Liver (tissue), 9 donors: Measurements from ENCODE around the gene RYR2. TPM values are rescaled to one million over a fixed set of nuclear protein-coding genes. Genes with fewer than 3 reads are reported as not detected.
"Not testable (repeated sequence)": the region's sequence is repeated elsewhere in the genome, so short reads cannot be mapped to it uniquely, and the experiment has no call there.

Experiments
- DNase-seq: peaks from one replicate; pipeline ENCODE4 v3.0.0-alpha.2; 2017; ENCODE audit warnings: low spot score
- H3K27ac ChIP-seq, 2 donors: one replicate each; pipeline ENCODE4 v1.7.0; 2013; ENCODE audit warnings: inconsistent platforms in 2 of 2, low read length in 2 of 2, control low read depth in 1 of 2, low read depth in 1 of 2, mild to moderate bottlenecking in 1 of 2
- H3K27me3 ChIP-seq, 4 donors: one replicate each; pipeline versions ENCODE4 v1.6.1 to v1.7.0; 2013; ENCODE audit warnings: low read length in 3 of 4, inconsistent platforms in 1 of 4, mild to moderate bottlenecking in 1 of 4, moderate library complexity in 1 of 4; ENCODE audit not compliant: control insufficient read depth in 4 of 4, insufficient read depth in 4 of 4
- H3K36me3 ChIP-seq, 4 donors: one replicate each; pipeline versions ENCODE4 v1.6.1 to v1.7.0; 2013; ENCODE audit warnings: low read length in 3 of 4, mild to moderate bottlenecking in 3 of 4, low read depth in 1 of 4, moderate library complexity in 1 of 4; ENCODE audit not compliant: control insufficient read depth in 4 of 4, insufficient read depth in 3 of 4
- H3K4me1 ChIP-seq, 4 donors: one replicate each; pipeline versions ENCODE4 v1.6.1 to v1.7.0; 2013; ENCODE audit warnings: low read length in 3 of 4, mild to moderate bottlenecking in 3 of 4, moderate library complexity in 1 of 4; ENCODE audit not compliant: control insufficient read depth in 4 of 4, insufficient read depth in 4 of 4
- H3K4me3 ChIP-seq, 3 donors: one replicate each; pipeline versions ENCODE4 v1.6.1 to v1.7.0; 2013; ENCODE audit warnings: low read length in 3 of 3, control low read depth in 1 of 3, low read depth in 1 of 3, mild to moderate bottlenecking in 1 of 3
- H3K9ac ChIP-seq, 2 donors: one replicate each; pipeline ENCODE4 v1.7.0; 2013; ENCODE audit warnings: low read length in 2 of 2, mild to moderate bottlenecking in 2 of 2, moderate library complexity in 2 of 2, control low read depth in 1 of 2, low read depth in 1 of 2
- H3K9me3 ChIP-seq, 4 donors: one replicate each; pipeline versions ENCODE4 v1.6.1 to v1.7.0; 2013; ENCODE audit warnings: low read length in 3 of 4; ENCODE audit not compliant: control insufficient read depth in 4 of 4
- CTCF ChIP-seq: fragments of 150-350 bp; IDR thresholded peaks from 2 replicates; pipeline ENCODE4 v1.5.1; 2017; ENCODE audit warnings: improper control_type of control experiment, low read depth, low read length; ENCODE audit not compliant: missing input control
- EGR1 ChIP-seq, 2 donors: IDR thresholded peaks; 2 replicates each; pipeline ENCODE4 v1.6.1; 2016 to 2018; ENCODE audit warnings: antibody characterized with exemption in 2 of 2, low read depth in 2 of 2
- FOXA1 ChIP-seq: IDR thresholded peaks from 2 replicates; pipeline ENCODE4 v1.6.1; 2016; ENCODE audit warnings: antibody characterized with exemption
- FOXA2 ChIP-seq: IDR thresholded peaks from 2 replicates; pipeline ENCODE4 v1.6.1; 2016; ENCODE audit warnings: antibody characterized with exemption
- GABPA ChIP-seq, 2 donors: IDR thresholded peaks in 1 of 2; conservative IDR thresholded peaks in 1 of 2; 2 replicates each; pipeline ENCODE4 v1.6.1; 2016; ENCODE audit warnings: antibody characterized with exemption in 2 of 2, mild to moderate bottlenecking in 1 of 2, moderate library complexity in 1 of 2
- HNF4A ChIP-seq, 2 donors: conservative IDR thresholded peaks; 2 replicates each; pipeline ENCODE4 v1.6.1; 2016; ENCODE audit warnings: antibody characterized with exemption in 2 of 2, mild to moderate bottlenecking in 2 of 2
- HNF4G ChIP-seq: IDR thresholded peaks from 2 replicates; pipeline ENCODE4 v1.6.1; 2016; ENCODE audit warnings: antibody characterized with exemption
- JUND ChIP-seq, 2 donors: IDR thresholded peaks; 2 replicates each; pipeline ENCODE4 v1.6.1; 2016; ENCODE audit warnings: antibody characterized with exemption in 2 of 2
- MAX ChIP-seq: IDR thresholded peaks from 2 replicates; pipeline ENCODE4 v1.6.1; 2016; ENCODE audit warnings: antibody characterized with exemption
- NR2F2 ChIP-seq: IDR thresholded peaks from 2 replicates; pipeline ENCODE4 v1.6.1; 2016; ENCODE audit warnings: antibody characterized with exemption
- RAD21 ChIP-seq, 2 donors: IDR thresholded peaks; 2 replicates each; pipeline ENCODE4 v1.6.1; 2016; ENCODE audit warnings: antibody characterized with exemption in 2 of 2, mild to moderate bottlenecking in 2 of 2
- REST ChIP-seq: IDR thresholded peaks from 2 replicates; pipeline ENCODE4 v1.6.1; 2016; ENCODE audit warnings: antibody characterized with exemption, mild to moderate bottlenecking
- RXRA ChIP-seq, 2 donors: IDR thresholded peaks; 2 replicates each; pipeline ENCODE4 v1.6.1; 2017 to 2018; ENCODE audit warnings: antibody characterized with exemption in 2 of 2, mild to moderate bottlenecking in 1 of 2
- SP1 ChIP-seq: IDR thresholded peaks from 2 replicates; pipeline ENCODE4 v1.6.1; 2018; ENCODE audit warnings: antibody characterized with exemption, mild to moderate bottlenecking
- TAF1 ChIP-seq: conservative IDR thresholded peaks from 2 replicates; pipeline ENCODE4 v1.6.1; 2016; ENCODE audit warnings: antibody characterized with exemption, mild to moderate bottlenecking
- YY1 ChIP-seq: IDR thresholded peaks from 2 replicates; pipeline ENCODE4 v1.6.1; 2016; ENCODE audit warnings: antibody characterized with exemption, mild to moderate bottlenecking
- ZBTB33 ChIP-seq: IDR thresholded peaks from 2 replicates; pipeline ENCODE4 v1.6.1; 2016; ENCODE audit warnings: antibody characterized with exemption
- WGBS: extraction: QIAGEN DNeasy Blood & Tissue Kit; methylation state at CpG from one replicate; pipeline ENCODE4 v1.1.7; 2013; 5-methylcytosine and 5-hydroxymethylcytosine counted together
- polyA plus RNA-seq, 2 donors: library from polyadenylated mRNA; stranded (reverse) in 1 of 2; unstranded in 1 of 2; fragments of 200-250 nt in 1 of 2; fragments of >200 nt in 1 of 2; fragmentation: Nextera tagmentation in 1 of 2; extraction: Ambion mirVana in 1 of 2; gene quantifications; one replicate each; pipeline versions ENCODE4 v1.2.1 to v1.2.3, GENCODE V29; 2013 to 2015
- total RNA-seq, 2 donors: library from RNA; depleted of rRNA; stranded (reverse); fragments of >200 nt; gene quantifications; one replicate each; pipeline ENCODE4 v1.2.3, GENCODE V29; 2014
- donor health status: healthy.
- donor health status: healthy.
- donor health status: healthy.
- donor health status: healthy.
- donor health status: healthy.

RYR2 gene
- total and polyA plus RNA-seq, 4 donors: 0.06 to 0.75 (median 0.31) TPM

GRCh38 chr1:237591353-237591752, 549.4 kb downstream of the RYR2 start:
- no peak for TF ChIP-seq TAF1
- TF ChIP-seq REST: no peak
- no peak for TF ChIP-seq ZBTB33
- TF ChIP-seq FOXA2: no peak
- TF ChIP-seq JUND (IDR thresholded peaks at IDR 0.05): no peak
- TF ChIP-seq SP1: no peak
- no peak for TF ChIP-seq HNF4A (conservative IDR thresholded peaks at IDR 0.05)
- no peak for TF ChIP-seq FOXA1
- TF ChIP-seq MAX: no peak
- no peak for TF ChIP-seq CTCF
- TF ChIP-seq HNF4G: no peak
- TF ChIP-seq NR2F2: no peak
- TF ChIP-seq RXRA (IDR thresholded peaks at IDR 0.05): no peak
- TF ChIP-seq YY1: no peak
- no peak for TF ChIP-seq GABPA (IDR thresholded peaks at IDR 0.05 in 1 of 2, conservative IDR thresholded peaks at IDR 0.05 in 1 of 2)
- no peak for TF ChIP-seq RAD21 (IDR thresholded peaks at IDR 0.05)
- TF ChIP-seq EGR1 (IDR thresholded peaks at IDR 0.05; ENCODE audit: low read depth in 2 of 2): no peak
- Histone ChIP-seq H3K27ac (no peak overlapping the region), H3K4me3 (no peak overlapping the region), H3K4me1 (no peaks in the 10 kb centered on the region), H3K36me3 (no peaks in the 10 kb centered on the region), H3K9ac (no peak overlapping the region), H3K9me3 (peaks cover 0 to 7% (median 0%) of the 10 kb centered on the region in 4 donors), H3K27me3 (no peaks in the 10 kb centered on the region)
- DNase-seq: no peak
- WGBS: 52% methylated on average over 2 of the region's 2 CpGs

GRCh38 chr1:237603036-237603568, 561.1 kb downstream of the RYR2 start:
- H3K36me3 ChIP-seq, H3K9ac ChIP-seq, H3K4me1 ChIP-seq, H3K9me3 ChIP-seq, H3K27ac ChIP-seq, H3K4me3 ChIP-seq, DNase-seq, H3K27me3 ChIP-seq: not testable (repeated sequence)
- WGBS: 76% methylated on average over 15 of the region's 15 CpGs
